SH-SY5Y (cell line): Measurements from ENCODE around the gene RASD2.

ENCODE experiments used
- GATA2 ChIP-seq: IDR thresholded peaks from 2 replicates; pipeline ENCODE4 v1.6.1; 2011; ENCODE audit warnings: mild to moderate bottlenecking, low read depth, low read length
- GATA3 ChIP-seq: IDR thresholded peaks from 2 replicates; pipeline ENCODE4 v1.6.1; 2011; ENCODE audit warnings: low read depth, mild to moderate bottlenecking, low read length, moderate library complexity

GRCh38 chr22:35582218-35582860, 41.7 kb downstream of the RASD2 start:
- TF ChIP-seq GATA3 (no peak), GATA2 (no peak)
